ENCODE results near the gene CA10.

DNA sequence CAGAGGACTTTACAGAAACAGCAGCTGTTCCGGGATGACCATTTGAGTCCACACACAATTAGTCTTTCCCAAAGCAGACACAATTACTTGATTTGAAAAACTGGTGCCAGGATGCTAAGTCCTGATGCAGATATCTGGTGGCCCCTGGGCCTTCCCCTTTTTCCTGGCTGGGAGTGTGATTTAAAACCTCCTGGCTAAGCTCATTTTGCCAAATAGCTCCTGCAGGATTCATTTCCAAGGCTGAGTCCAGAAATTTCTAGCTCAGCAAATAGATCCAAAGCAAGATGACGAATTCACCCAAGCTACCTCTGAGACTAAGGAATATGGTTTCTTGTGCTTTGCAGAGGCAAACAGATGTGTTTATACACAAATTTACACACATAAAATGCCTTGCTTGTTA, 422.2 kb downstream of the CA10 start:
- TF ChIP-seq, protein P1, sequence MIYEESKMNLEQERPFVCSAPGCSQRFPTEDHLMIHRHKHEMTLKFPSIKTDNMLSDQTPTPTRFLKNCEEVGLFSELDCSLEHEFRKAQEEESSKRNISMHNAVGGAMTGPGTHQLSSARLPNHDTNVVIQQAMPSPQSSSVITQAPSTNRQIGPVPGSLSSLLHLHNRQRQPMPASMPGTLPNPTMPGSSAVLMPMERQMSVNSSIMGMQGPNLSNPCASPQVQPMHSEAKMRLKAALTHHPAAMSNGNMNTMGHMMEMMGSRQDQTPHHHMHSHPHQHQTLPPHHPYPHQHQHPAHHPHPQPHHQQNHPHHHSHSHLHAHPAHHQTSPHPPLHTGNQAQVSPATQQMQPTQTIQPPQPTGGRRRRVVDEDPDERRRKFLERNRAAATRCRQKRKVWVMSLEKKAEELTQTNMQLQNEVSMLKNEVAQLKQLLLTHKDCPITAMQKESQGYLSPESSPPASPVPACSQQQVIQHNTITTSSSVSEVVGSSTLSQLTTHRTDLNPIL (CRISPR knock-in tag; IDR thresholded peaks at IDR 0.05; ENCODE audit: low read depth) = no peak
- TF ChIP-seq ZFP30 (CRISPR knock-in tag; IDR thresholded peaks at IDR 0.05) = no peak
- no peak for TF ChIP-seq ZNF565 (CRISPR knock-in tag; conservative IDR thresholded peaks at IDR 0.05; ENCODE audit: low read depth)
- TF ChIP-seq, protein P2, sequence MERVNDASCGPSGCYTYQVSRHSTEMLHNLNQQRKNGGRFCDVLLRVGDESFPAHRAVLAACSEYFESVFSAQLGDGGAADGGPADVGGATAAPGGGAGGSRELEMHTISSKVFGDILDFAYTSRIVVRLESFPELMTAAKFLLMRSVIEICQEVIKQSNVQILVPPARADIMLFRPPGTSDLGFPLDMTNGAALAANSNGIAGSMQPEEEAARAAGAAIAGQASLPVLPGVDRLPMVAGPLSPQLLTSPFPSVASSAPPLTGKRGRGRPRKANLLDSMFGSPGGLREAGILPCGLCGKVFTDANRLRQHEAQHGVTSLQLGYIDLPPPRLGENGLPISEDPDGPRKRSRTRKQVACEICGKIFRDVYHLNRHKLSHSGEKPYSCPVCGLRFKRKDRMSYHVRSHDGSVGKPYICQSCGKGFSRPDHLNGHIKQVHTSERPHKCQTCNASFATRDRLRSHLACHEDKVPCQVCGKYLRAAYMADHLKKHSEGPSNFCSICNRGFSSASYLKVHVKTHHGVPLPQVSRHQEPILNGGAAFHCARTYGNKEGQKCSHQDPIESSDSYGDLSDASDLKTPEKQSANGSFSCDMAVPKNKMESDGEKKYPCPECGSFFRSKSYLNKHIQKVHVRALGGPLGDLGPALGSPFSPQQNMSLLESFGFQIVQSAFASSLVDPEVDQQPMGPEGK (CRISPR knock-in tag; IDR thresholded peaks at IDR 0.05; ENCODE audit: borderline replicate concordance) = no peak
- TF ChIP-seq TOX (CRISPR knock-in tag; IDR thresholded peaks at IDR 0.05; ENCODE audit: borderline replicate concordance) = no peak
- TF ChIP-seq ZNF8 (CRISPR knock-in tag; IDR thresholded peaks at IDR 0.05) = no peak
- no peak for TF ChIP-seq ISL1 (CRISPR knock-in tag; IDR thresholded peaks at IDR 0.05)
- TF ChIP-seq ESRRG (CRISPR knock-in tag; IDR thresholded peaks at IDR 0.05) = no peak
- no peak for TF ChIP-seq ARNTL (CRISPR knock-in tag; IDR thresholded peaks at IDR 0.05; ENCODE audit: borderline replicate concordance, low read depth)
- TF ChIP-seq ZNF70 (CRISPR knock-in tag; IDR thresholded peaks at IDR 0.05) = no peak
- TF ChIP-seq, protein P3, sequence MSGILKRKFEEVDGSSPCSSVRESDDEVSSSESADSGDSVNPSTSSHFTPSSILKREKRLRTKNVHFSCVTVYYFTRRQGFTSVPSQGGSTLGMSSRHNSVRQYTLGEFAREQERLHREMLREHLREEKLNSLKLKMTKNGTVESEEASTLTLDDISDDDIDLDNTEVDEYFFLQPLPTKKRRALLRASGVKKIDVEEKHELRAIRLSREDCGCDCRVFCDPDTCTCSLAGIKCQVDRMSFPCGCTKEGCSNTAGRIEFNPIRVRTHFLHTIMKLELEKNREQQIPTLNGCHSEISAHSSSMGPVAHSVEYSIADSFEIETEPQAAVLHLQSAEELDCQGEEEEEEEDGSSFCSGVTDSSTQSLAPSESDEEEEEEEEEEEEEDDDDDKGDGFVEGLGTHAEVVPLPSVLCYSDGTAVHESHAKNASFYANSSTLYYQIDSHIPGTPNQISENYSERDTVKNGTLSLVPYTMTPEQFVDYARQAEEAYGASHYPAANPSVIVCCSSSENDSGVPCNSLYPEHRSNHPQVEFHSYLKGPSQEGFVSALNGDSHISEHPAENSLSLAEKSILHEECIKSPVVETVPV (CRISPR knock-in tag; IDR thresholded peaks at IDR 0.05) = no peak
